AG04450 (cell line): Measurements from ENCODE around the gene UBE2F. TPM values are rescaled to one million over a fixed set of nuclear protein-coding genes. Genes with fewer than 3 reads are reported as not detected.

Experiments used
- CTCF ChIA-PET: fragments of 300-600, 350-600 bp; formaldehyde crosslinking; extraction: SDS; loops from one replicate; lab custom pipeline; 2022; ENCODE audit warnings: antibody characterized with exemption, inconsistent platforms; lab: Charles Lee
- POLR2A ChIA-PET: fragments of 350-600 bp; formaldehyde crosslinking; extraction: SDS; loops from one replicate; lab custom pipeline; 2021; ENCODE audit warnings: antibody characterized with exemption, inconsistent platforms; lab: Yijun Ruan, JAX
- DNase-seq: peaks from one replicate; pipeline ENCODE4 v3.0.0-alpha.2; 2011; ENCODE audit warnings: low read depth, low spot score
- H3K27ac ChIP-seq: one replicate; pipeline ENCODE4 v1.5.1; 2012; ENCODE audit warnings: low read depth, low read length, control low read depth
- H3K27me3 ChIP-seq: one replicate; pipeline ENCODE4 v1.6.0; 2012; ENCODE audit warnings: low read length; ENCODE audit not compliant: control insufficient read depth, insufficient read depth
- H3K4me3 ChIP-seq: 2 replicates; pipeline ENCODE4 v1.5.1; 2011; ENCODE audit warnings: mild to moderate bottlenecking, low read depth, low read length, control low read depth
- H3K9me3 ChIP-seq: 2 replicates; pipeline ENCODE4 v1.5.1; 2012; ENCODE audit warnings: low read length; ENCODE audit not compliant: control insufficient read depth, insufficient read depth
- polyA plus RNA-seq: library from polyadenylated mRNA; depleted of rRNA; stranded (reverse); fragments of >200 nt; gene quantifications from 2 replicates; pipeline ENCODE4 v1.2.3, GENCODE V29; 2011
- TF ChIP-seq, protein P1 (sequence below): IDR thresholded peaks from 2 replicates; pipeline ENCODE4 v1.5.1; 2011; ENCODE audit warnings: low read depth, low read length, control low read depth, inconsistent platforms

The UBE2F gene
- polyA plus RNA-seq, 1 experiment = 119 TPM

DNA sequence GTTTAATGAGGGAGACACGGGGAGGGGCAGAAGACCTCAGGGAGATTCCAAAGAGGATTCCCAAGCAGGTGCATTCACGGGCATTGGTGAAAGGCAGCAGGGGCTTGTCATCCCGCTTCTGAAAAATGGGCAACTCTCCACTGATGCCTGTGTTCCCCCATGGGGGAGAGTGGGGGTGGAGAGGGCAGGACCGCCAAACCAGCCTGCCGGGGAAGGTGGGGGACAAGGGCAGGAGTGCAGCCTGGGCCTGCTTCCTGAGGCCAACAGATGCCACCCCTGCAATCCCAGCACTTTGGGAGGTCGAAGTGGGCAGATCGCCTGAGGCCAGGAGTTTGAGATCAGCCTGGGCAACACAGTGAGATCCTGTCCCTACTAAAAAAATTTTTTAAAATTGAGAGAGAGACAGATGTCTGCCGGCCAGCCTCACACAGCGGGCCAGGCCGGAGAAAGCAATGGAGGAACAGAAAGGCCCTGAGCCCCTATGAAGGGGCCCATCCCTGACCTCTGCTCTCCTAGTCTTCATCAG lies 44.8 kb upstream of the UBE2F start:
- Histone ChIP-seq H3K27me3 (no peaks in the 10 kb centered on the region), H3K27ac (no peak overlapping the region), H3K4me3 (no peak overlapping the region), H3K9me3 (no peaks in the 10 kb centered on the region; the same call in 1 of the 2 replicates)
- no peak for DNase-seq
- CTCF ChIA-PET = interaction anchor here (0.6 to 1.4 kb wide), 2 partner anchors 68 to 341 kb away, joined by 4 to 7 read pairs; no protein-coding TSS in a partner anchor
- POLR2A ChIA-PET = no interaction called here
- TF ChIP-seq, protein P1, sequence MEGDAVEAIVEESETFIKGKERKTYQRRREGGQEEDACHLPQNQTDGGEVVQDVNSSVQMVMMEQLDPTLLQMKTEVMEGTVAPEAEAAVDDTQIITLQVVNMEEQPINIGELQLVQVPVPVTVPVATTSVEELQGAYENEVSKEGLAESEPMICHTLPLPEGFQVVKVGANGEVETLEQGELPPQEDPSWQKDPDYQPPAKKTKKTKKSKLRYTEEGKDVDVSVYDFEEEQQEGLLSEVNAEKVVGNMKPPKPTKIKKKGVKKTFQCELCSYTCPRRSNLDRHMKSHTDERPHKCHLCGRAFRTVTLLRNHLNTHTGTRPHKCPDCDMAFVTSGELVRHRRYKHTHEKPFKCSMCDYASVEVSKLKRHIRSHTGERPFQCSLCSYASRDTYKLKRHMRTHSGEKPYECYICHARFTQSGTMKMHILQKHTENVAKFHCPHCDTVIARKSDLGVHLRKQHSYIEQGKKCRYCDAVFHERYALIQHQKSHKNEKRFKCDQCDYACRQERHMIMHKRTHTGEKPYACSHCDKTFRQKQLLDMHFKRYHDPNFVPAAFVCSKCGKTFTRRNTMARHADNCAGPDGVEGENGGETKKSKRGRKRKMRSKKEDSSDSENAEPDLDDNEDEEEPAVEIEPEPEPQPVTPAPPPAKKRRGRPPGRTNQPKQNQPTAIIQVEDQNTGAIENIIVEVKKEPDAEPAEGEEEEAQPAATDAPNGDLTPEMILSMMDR = no peak

DNA sequence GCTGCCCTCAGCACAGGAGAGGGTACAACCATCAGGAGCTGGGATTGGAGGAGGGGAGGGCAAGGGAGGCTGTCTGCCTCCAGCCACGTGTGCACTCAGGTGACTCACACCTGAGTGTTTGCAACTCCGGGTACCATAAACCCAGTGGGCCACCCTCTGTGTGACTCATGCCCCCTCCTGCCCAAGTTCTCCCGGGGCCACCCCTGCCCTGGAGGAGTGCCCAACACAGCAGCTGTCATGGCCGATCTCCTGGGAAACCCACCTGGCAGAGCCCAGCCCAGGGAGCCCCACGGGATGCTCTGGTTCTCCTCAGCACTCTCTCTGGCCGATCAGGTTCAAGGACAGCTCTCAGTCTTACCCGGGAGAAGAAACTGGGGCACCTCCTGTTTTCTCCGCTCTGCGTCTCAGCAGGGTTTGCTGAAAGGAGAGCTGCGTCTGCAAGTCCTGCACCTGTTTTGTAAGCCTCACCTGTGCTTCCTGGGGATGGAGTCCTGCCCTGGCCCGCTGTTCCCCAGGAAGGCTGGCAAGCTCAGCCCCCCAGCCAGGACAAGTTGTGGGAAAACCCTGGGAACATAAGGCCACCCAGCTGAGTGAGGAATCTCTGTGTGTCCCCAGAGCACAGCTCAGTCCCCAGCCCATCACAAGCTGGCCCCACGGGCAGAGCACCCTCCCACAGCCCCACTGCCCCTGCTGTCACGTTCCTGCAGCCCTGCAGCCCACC lies 44.0 kb upstream of the UBE2F start:
- CTCF ChIA-PET = interaction anchor here (0.6 to 2.0 kb wide), 24 partner anchors 9 to 340 kb away, joined by 3 to 8 read pairs (median 3); partner anchors contain the start of gene SCLY
- Histone ChIP-seq H3K27ac (no peak overlapping the region), H3K27me3 (no peaks in the 10 kb centered on the region), H3K4me3 (no peak overlapping the region), H3K9me3 (no peaks in the 10 kb centered on the region; the same call in none of the 2 replicates)
- POLR2A ChIA-PET = interaction anchor here (0.8 kb wide), 2 partner anchors 9 to 17 kb away, joined by 3 to 4 read pairs; no protein-coding TSS in a partner anchor
- TF ChIP-seq, protein P1 = no peak
- DNase-seq = no peak

DNA sequence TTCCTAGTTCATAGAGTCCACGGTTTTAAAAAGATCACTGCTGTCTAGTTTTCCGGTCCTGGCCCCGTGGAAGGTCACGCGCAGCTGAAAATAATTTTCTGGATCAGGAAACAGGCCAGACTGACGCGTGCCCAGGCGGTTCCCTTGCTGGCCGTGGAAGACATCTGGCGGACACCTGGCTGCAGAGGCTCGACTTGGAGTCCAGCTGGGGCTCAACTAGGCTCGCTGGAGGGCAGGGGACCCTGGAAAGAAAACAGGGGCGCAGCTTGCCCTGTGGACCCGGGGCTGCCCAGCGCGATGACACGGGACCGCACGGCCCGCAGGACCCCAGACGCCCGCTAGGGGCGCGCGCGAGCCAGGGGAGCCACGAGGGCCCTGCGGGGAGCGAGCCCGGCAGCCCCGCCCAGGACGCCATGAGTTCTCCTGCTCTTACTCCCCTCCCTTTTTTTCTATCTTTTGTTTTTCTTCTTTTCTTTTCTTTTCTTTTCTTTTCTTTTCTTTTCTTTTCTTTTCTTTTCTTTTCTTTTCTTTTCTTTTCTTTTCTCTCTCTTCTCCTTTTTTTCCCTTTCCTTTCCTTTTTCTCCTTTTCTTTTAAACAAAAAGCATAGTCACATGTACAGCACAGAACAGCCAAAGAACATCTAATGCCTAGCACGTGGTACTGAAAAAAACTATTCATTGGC lies 43.2 kb upstream of the UBE2F start:
- TF ChIP-seq, protein P1 = peak; percentile 79
- no peaks in the 10 kb centered on the region; the same call in none of the 2 replicates for H3K9me3 ChIP-seq
- no peaks in the 10 kb centered on the region for H3K27me3 ChIP-seq
- ChIA-PET POLR2A (interaction anchor here (0.8 kb wide), 2 partner anchors 8 to 18 kb away, joined by 3 to 4 read pairs; no protein-coding TSS in a partner anchor), CTCF (interaction anchor here (0.6 to 2.0 kb wide), 27 partner anchors 8 to 342 kb away, joined by 3 to 8 read pairs (median 3); partner anchors contain the start of gene SCLY)
- no peak overlapping the region for H3K27ac ChIP-seq
- H3K4me3 ChIP-seq = no peak overlapping the region
- peak; percentile 23 for DNase-seq

DNA sequence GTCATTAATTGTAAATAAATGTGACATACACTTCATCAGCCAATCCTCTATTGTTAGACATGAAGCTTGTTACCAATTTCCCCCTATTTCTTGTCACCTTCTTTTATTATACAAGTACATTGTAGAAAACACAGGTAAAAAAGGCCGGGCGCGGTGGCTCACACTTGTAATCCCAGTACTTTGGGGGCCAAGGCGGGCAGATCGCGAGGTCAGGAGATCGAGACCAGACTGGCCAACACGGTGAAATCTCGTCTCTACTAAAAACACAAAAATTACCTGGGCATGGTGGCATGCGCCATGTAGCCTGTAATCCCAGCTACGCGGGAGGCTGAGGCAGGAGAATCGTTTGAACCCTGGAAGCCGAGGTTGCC lies 42.7 kb upstream of the UBE2F start:
- POLR2A ChIA-PET = no interaction called here
- H3K27ac ChIP-seq = no peak overlapping the region

More for the DNA sequence above, 42.7 kb upstream of the UBE2F start:
- CTCF ChIA-PET = interaction anchor here (0.5 to 2.0 kb wide), 10 partner anchors 8 to 342 kb away, joined by 3 to 5 read pairs (median 4); no protein-coding TSS in a partner anchor
- H3K9me3 ChIP-seq = no peaks in the 10 kb centered on the region; the same call in none of the 2 replicates
- H3K27me3 ChIP-seq = no peaks in the 10 kb centered on the region
- TF ChIP-seq, protein P1 = no peak
- no peak for DNase-seq
- H3K4me3 ChIP-seq = no peak overlapping the region
